ENCODE results near the gene GIPC1.
"Not testable (repeated sequence)": the region's sequence is repeated elsewhere in the genome, so short reads cannot be mapped to it uniquely, and the experiment has no call there.

Gene GIPC1

DNA sequence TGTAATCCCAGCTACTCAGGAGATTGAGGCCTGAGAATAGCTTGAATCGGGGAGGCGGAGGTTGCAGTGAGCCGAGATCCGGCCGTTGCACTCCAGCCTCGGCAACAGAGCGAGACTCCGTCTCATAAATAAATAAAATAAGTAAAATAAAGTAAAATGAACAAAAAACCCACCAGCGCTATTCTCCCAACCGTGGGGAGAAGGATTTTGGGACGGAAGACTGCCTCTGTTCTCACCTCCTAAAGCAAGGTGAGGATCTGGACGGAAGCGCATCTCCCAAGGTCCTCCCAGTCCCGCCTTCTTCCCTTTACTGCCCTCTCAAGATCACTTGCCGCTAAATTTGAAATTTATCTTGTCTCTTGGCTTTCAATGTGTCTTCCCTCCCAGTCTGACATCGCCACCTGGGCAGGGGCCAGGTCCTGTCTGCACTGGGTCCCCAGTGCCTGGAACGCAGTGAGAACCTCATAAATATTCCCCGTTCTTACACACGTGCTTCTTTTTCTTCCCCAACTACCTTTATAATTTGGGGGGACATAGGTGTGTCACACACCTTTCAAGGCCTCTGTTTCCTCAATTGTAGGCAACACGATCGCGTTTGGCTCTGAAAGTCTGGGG lies 23.4 kb upstream of the GIPC1 start:
- no peak for DNase-seq

DNA sequence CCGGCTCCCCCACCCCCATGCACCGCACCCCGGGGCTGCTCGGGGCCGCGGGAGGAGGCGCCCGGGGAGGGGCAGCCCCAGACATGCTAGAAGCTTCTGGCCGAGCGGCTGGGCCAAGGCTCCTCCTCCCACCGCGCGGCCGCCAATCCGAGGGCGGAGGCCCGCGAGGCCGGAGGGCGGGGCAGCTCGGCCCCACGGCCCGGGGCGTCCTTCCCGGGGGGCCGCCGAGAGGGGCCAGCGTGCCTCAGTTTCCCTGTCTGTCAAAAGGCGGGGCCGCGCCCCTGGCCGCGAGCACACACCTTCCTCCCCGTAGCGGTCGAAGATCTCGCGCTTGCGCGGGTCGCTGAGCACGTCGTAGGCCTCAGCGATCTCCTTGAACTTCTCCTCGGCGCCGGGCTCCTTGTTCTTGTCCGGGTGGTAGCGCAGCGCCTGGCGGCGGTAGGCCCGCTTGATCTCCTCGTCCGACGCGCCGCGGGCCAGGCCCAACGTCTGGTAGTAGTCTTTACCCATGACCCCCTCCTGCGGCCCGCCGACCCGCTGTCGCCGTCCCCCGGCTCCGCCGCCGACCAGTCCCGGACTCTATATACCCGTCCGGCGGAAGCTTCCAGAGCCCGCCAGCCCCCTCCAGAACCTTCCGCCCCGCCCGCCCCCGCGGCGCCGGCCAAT lies 22.0 kb upstream of the GIPC1 start, which contains the start of gene DNAJB1:
TSS of gene DNAJB1 (minus strand) at position 558 of the 666 bp plus-strand sequence. CDS start at position 510, 48 bp downstream.
- peak in 52 of 56 donors; percentile 57 to 100 (median 81) for DNase-seq

DNA sequence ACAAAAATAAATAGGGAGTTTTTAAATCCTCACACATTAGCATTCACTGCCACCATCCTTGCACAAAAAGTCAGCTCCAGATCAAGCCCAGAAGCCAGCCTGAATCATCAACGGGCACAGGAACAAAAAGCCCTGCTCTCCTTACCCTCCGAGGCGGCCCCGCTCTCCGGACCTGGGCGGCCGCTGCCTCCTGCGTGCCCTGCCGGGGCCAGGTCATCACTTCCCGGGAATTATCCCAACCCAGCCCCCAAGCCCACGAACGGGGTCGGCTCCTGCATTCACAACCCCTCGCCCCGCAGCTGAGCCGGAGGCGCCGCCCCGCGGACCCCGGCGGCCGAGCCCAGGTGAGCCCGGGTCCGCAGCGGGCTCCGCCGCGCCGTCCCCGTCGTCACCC lies 21.5 kb upstream of the GIPC1 start:
- peak in 9 of 56 donors; percentile 38 to 88 (median 63) for DNase-seq

DNA sequence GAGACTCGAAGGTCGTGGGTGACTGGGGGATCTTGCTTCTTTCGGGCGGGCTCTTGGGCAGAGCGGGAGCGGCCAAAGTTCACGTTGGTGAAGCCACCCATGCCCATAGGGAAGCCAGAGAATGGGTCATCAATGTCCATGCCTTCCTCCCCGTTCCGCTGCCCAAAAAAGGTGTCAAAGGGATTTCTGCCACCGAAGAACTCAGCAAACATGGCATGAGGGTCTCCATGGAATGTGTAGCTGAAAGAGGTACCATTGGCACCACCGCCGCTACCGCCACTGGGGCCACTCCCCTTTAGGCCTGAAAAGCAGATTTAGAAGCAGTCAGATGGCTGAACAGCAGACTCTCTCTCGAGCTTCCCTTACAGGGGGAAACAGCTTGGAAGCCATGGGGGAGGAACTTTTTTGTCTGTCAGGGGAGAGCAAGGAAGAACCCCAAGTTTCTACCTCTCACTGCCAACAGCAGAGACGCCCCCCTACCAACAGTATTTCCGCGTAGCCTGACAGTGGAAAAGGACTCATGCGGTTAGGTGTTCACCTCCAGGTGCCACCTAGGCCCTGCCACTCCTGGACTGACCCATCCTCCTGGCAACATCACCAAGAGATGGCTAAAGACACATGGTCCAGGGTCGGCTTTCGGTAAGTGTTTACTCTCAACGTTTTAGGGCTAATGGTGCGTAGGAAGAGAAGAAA lies 21.0 kb upstream of the GIPC1 start:
- peak in 17 of 56 donors; percentile 11 to 74 (median 33) for DNase-seq

DNA sequence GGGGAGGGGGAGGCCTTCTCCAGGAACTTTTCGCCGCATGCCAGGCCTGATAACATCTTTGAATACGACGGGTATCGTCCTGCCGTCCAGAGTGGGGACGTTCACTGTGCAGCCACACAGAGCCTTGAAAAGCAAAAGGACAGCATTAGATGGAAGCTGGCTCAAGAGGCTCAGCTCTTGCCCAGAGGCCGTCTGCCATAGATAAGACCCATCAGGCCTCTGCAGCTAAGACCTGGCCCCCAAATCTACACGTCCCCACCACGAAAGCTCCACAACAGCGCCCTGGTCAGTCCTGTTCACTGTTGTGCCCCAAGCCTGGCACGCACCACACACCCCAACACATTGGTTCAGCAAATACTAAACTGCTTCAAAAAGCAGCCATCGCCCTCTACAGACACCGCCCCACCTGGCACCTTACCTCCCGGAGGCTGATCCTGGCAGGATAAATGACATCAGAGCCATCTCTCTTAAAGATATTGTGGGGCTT lies 20.2 kb upstream of the GIPC1 start:
- peak in 3 of 56 donors; percentile 52 to 81 (median 59) for DNase-seq

DNA sequence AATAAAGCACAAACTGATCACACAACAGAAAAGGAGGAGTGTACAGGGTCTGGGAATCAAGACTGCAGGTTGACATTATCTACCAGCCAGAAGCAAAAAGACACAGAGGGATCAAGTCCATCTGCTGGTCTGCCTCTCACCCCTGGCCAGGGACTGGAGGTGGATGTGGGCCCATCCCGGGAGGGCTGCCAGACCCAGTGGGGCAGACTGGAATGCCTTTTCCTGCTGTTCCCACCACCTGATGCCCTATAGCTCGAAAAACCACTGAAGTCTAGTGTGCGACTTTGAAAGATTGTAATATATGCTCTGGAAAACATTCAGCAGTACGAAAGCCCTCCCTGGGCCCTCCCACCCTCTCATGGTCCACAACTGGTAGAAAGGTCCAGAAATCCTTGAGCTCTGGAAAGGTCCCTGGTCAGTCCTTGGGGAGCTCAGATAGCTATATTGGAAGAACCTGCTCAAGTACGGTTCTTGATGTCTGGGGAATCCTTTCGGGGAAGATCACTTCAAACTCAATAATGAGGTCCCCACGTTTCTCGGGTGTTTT lies 19.6 kb upstream of the GIPC1 start:
- peak in 9 of 56 donors; percentile 24 to 84 (median 32) for DNase-seq

DNA sequence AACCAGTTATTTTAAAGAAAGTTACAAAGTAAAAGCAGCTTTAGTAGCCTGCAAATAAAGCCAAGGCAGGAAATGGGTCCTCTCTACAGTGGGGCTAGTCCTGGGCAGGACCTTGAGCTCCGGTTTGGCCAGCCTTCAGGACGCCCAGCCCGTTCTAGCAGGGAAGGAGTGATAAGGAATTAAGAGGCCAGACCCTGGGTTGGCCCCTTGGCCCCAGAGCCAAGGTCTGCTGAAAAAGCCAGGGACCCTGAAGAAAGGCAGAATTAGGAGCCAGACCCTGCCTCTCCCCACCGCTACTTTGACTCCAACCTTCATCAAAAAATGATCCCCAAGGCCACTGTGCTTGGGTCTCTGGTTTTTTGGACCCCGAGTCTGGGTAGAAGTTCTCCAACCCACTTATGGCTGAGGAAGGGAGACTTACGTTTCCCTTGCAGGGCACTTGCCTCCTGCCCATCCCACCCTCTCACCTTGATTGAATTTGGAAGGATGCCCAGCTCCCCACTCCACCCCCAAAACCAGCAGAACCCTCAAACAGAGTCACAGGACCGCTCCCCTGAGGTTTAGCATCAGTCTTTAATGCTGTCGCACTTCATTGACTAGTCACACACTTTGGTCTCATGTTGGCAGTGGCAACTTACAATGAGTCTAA lies 18.4 kb upstream of the GIPC1 start:
- DNase-seq, result peak in 5 of 56 donors; percentile 60 to 95 (median 68)

DNA sequence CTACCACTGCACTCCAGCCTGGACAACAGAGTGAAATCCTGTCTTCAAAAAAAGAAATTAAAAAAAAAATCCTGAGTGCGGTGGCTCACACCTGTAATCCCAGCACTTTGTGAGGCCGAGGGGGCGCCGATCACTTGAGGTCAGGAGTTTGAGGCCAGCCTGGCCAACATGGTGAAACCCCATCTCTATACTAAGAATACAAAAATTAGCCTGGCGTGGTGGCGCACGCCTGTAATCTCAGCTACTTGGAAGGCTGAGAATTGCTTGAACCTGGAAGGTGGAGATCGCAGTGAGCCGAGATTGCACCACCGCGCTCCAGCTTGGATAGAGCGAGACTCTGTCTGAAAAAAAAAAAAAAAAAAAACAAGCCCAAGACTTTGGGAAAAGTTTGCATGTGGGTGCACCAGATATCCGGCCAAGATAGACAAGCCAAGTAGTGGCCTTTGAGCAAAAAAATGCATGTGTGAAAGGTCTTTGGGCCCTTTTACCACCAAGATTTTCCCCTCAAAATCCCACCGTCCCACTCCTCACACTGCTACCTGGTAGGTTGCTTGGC lies 16.6 kb upstream of the GIPC1 start:
- no peak for DNase-seq

DNA sequence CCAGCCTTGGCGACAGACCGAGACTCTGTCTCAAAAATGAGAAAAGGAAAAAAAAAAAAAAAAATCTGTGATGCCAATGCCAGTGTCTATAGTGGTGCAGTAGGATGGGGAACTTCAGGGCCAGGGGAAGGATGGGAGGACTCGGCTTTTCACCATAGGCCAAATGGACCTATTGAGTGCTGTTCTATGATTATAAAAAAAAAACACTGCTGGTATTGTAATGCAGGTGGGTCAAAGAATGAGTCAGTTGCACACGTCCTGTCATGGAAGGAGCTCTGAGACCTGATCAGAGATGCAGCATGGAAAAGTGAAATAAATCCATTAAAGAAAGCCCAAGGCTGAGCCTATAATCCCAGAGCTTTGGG lies 15.3 kb upstream of the GIPC1 start:
- no peak for DNase-seq

DNA sequence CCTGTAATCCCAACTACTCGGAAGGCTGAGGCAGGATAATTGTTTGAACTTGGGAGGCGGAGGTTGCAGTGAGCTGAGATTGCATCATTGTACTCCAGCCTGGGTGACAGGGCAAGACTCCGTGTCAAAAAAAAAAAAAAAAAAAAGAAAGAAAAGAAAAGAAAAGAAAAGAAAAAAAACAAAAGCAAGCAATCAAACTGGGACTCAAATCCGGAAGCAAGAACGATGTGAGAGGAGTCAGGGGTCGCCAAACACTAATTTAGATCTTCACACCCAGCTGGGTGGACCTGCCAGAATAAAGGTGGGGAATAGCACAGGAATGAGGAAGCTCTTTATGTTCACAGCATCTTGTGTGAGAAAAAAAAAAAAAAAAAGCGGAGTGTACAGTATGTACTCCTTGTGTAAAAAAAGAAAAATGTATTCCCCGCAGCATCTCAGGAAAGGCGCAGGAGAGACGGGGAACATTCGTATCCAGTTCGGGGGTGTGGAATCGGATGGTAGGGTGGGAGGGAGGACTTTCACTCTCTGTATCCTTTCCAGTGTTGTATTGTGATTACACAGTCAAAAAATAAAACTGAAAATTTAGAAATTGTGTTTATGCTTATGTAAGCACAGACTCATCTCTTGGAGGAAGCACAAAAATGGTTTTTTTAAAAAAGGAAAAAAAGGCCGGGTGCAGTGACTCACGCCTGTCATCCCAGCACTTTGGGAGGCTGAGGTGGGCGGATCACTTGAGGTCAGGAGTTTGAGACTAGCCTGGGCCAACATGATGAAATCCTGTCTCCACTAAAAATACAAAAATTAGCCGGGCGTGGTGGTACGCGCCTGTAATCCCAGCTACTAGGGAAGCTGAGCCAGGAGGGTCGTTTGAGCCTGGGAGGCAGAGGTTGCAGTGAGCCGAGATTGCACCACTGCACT lies 14.6 kb upstream of the GIPC1 start:
- DNase-seq, result peak in 24 of 56 donors; percentile 6 to 71 (median 31)

DNA sequence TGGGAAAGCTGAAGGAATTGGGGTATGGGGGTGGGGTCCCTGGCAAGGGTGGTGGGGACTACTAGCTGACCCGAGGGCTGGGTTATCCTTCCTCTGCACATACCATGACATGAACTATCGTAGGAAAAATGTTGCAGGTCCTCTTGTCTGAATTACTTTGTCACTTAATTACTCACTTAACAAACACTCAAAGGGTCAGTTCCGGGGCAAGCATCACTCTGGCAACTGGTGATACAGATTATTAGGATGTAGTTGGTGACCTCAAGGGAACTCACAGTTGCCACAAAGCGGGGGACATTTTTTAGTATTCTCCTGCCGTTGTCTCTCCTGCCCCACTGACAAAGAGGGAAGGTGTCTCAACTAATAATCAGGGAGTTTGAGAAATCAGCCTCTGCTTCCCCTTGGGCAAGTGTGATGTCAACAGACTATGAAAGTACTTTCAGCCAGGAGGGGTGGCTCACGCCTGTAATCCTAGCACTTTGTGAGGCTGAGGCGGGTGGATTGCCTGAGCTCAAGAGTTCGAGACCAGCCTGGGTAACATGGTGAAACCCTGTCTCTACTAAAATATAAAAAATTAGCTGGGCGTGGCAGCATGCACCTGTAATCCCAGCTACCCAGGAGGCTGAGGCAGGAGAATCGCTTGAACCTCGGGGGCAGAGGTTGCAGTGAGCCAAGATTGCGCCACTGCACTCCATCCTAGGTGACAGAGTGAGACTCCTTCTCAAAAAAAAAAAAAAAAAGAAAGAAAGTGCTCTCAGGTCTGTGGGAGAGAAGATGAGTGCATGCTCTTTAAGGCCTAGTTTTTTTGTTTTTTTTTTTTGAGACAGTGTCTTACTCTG lies 12.0 kb upstream of the GIPC1 start:
- no peak for DNase-seq

DNA sequence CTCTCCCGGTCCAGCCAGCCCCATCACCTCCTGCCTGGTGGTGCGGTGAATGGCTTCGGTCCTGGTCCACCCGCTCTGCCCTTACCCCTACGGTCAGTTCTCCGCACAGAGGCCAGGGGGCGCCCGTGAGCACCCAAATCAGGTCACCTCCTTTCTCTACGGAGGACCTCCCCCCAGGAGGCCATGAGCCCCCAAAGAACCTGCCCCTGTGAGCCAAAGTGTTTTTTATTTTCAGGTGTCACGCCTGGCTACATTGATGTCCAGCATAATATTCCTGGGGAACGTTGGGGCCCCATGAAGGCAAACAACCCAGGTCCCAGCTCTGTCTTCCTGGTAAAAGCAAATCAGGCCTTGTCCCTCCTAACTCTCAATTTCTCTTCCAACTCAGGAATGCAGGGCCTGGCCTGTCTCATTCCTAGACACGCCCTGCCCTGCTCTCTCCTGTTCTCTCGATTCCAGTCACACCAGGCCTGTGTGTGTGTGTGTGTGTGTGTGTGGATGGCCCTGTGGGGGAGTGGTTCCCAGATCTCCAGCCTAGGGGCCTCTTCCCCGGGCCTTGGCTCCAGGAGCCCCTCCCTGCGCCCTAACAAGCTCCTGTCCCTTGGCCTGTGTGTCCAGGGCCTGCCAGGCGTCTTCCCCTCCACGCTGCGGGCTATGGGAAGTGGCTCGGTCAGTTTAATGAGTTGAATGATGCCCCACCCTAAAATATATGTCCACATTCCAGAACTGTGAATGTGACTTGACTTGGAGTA lies 9.7 kb upstream of the GIPC1 start:
- DNase-seq, result peak in 8 of 56 donors; percentile 1 to 35 (median 18)

DNA sequence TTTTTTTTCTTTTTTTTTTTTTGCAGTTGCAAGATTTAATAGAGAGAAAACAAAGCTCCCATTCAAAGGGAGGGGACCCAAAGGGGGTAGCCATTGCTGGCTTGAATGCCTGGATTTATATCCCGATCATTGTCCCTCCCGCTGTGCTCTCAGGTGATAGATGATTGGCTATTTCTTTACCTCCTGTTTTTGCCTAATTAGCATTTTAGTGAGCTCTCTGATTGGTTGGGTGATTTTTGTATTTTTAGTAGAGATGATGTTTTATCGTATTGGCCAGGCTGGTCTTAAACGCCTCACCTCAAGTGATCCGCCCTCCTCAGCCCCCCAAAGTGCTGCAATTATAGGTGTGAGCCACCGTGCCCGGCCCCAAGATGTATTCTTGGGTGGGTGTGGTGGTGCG lies 8.6 kb upstream of the GIPC1 start:
- not testable (repeated sequence) for DNase-seq

DNA sequence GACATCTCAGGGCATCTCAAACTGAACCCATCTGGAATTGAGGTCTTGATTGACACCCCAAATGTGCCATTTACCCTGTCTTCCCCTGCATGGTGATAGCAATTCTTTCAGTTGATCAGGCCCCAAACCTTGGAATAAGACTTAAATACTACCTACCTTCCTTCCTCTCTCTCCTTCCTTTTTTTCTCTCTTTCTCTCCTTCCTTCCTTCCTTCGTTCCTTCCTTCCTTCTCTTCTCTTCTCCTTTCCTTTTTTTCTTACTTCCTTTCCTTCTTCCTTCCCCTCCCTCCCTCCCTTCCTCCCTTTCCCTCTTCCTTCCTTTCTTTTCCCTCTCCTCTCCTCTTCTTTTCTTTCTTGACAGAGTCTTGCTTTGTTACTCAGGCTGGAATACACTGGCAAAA lies 7.4 kb upstream of the GIPC1 start:
- DNase-seq, result no peak

DNA sequence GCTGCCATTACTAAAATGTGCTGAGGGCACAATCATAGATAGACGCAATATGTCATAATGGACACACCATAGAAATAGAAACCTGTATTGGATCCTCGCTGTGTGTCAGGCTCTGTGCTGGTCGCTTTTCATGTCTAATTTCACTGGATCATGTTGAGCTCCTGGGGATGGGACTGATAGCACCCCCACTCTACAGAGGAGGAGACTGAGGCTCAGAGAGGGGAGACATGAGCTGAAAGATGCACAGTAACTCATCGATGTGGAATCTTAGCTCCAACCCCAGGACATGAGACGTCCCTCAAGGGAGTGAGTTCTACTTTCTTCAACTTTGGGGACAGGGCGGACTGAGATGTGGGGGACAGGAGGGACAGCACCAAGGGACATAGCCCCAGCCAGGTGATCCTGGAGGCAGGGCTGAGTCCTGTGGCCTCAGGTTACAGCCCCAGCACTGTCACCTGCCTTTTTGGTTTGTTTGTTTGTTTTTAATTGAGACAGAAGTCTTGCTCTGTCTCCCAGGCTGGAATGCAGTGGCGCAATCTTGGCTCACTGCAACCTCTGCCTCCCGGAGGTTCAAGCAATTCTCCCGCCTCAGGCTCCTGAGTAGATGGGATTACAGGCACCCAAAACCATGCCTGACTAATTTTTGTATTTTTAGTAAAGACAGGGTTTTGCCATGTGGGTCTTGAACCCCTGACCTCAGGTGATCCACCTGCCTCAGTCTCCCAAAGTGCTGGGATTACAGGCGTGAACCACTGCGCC lies 6.6 kb upstream of the GIPC1 start:
- no peak for DNase-seq

DNA sequence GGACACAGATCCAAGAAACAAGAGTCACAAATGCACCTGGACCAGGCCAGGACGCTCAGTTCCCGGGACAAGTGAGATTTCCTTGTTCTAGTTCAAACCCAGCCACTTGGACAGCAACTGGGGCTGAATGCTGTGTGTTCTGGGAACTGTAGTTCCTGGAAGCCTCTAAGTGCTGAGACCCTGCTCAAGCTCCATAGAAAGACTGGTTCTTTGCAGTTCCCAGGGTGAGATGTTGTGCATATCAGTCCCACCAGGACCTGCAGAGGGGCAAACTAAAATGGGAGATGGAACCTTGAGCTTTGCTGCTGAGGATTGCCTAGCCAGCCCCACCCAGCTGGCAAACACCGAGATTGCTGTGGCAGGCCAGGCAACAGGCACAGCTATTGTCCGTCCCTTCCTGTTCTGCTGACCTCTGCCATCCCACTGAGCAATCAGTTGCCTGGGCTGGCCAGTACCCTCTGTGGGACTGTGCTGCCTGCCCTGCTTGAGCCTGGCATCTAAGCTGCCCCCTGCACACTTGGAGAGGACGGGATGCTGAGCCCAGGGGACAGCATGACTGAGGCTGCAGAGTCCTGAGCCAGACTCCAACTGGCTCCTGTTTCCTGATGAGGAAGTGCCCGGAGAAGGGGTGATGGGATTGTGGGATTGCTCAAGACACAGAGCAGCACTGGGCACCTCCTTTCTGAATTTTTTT lies 1.4 kb upstream of the GIPC1 start:
- DNase-seq, result peak in 49 of 56 donors; percentile 19 to 79 (median 59)

DNA sequence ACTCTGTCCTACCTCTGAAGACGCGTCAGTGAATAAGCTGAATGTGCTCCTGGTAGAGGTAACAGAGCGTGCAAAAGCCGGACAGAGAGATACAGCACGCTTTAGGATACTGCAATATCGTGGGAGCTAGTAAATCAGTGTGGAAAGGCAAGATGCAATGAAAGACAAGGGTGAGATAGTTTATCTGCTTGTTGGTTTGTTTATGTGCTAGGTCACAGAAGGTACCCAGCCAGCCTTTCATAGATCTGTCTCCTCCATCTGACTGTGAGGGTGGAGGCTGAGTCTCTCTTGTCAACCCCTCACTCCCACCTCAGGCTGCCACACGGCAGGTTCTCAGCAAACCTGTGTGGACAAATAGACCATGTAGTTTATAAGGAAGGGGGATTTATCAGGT lies 904 bp upstream of the GIPC1 start:
- peak in 4 of 56 donors; percentile 44 to 65 (median 54) for DNase-seq
